Neural crest cell (in vitro differentiated cells): ENCODE data around the gene RPS3. TPM values are rescaled to one million over a fixed set of nuclear protein-coding genes. Genes with fewer than 3 reads are reported as not detected.
"Not testable (repeated sequence)": the region's sequence is repeated elsewhere in the genome, so short reads cannot be mapped to it uniquely, and the experiment has no call there.

ENCODE experiments used
- DNase-seq: peaks from one replicate; pipeline ENCODE4 v3.0.0; 2021; ENCODE audit warnings: low read depth, mixed read lengths, low spot score
- H3K27ac Mint-ChIP-seq: one replicate; pipeline ENCODE4 v1.8.0; 2021; ENCODE audit warnings: mild to moderate bottlenecking, mixed read lengths; ENCODE audit not compliant: unreplicated experiment
- H3K27me3 Mint-ChIP-seq: 2 replicates; pipeline ENCODE4 v1.8.0; 2021; ENCODE audit warnings: low read depth, mild to moderate bottlenecking, mixed read lengths
- H3K36me3 Mint-ChIP-seq: 2 replicates; pipeline ENCODE4 v1.8.0; 2021; ENCODE audit warnings: low read depth, mild to moderate bottlenecking, mixed read lengths
- H3K4me1 Mint-ChIP-seq: 2 replicates; pipeline ENCODE4 v1.8.0; 2021; ENCODE audit warnings: mixed read lengths
- H3K4me3 Mint-ChIP-seq: one replicate; pipeline ENCODE4 v1.8.0; 2021; ENCODE audit warnings: mild to moderate bottlenecking, mixed read lengths
- H3K9me3 Mint-ChIP-seq: 2 replicates; pipeline ENCODE4 v1.8.0; 2021; ENCODE audit warnings: mixed read lengths
- total RNA-seq: library from RNA; stranded (reverse); gene quantifications from 2 replicates; pipeline ENCODE4 v1.2.1, GENCODE V29; 2021
- TF ChIP-seq, protein P1 (sequence below): fragments of 200-600 bp; sonication (generic); conservative IDR thresholded peaks from 2 replicates; pipeline ENCODE4 v1.5.0; 2021; ENCODE audit warnings: antibody characterized with exemption, mild to moderate bottlenecking

Gene RPS3
- total RNA-seq, 1 donor from 2014 or later, result 3,664 TPM

DNA sequence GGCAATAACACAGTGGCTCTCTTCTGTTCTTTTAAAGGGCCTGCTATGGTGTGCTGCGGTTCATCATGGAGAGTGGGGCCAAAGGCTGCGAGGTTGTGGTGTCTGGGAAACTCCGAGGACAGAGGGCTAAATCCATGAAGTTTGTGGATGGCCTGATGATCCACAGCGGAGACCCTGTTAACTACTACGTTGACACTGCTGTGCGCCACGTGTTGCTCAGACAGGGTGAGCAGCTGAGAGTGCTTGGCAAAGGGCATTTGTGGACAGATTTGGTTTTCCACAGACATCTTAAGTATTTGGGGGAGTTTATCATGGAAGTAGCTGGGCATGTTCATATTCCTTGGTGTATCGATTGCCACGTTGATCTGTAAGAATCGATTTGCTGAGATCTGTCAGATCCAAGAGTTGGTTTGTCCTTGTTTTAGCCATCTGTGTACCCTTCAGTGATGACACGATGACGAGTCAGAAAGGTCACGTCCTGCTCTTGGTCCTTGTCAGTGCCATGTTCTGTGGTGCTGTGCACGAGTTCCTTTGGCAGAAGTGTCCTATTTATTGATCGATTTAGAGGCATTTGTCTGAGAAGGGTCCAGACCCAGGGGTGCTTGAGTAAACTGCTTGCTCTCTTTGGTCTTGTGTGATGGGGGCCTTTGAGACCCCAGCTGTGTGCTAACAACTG lies 4.8 kb downstream of the RPS3 start:
- Mint-ChIP-seq H3K9me3 (peaks cover 3% of the 10 kb centered on the region), H3K27ac (no peak overlapping the region), H3K4me1 (peaks cover 50% of the 10 kb centered on the region), H3K4me3 (peak overlapping the region; percentile 94), H3K27me3 (peaks cover 6% of the 10 kb centered on the region), H3K36me3 (peaks cover 49% of the 10 kb centered on the region)
- DNase-seq, result no peak
- TF ChIP-seq, protein P1, sequence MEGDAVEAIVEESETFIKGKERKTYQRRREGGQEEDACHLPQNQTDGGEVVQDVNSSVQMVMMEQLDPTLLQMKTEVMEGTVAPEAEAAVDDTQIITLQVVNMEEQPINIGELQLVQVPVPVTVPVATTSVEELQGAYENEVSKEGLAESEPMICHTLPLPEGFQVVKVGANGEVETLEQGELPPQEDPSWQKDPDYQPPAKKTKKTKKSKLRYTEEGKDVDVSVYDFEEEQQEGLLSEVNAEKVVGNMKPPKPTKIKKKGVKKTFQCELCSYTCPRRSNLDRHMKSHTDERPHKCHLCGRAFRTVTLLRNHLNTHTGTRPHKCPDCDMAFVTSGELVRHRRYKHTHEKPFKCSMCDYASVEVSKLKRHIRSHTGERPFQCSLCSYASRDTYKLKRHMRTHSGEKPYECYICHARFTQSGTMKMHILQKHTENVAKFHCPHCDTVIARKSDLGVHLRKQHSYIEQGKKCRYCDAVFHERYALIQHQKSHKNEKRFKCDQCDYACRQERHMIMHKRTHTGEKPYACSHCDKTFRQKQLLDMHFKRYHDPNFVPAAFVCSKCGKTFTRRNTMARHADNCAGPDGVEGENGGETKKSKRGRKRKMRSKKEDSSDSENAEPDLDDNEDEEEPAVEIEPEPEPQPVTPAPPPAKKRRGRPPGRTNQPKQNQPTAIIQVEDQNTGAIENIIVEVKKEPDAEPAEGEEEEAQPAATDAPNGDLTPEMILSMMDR, result no peak

DNA sequence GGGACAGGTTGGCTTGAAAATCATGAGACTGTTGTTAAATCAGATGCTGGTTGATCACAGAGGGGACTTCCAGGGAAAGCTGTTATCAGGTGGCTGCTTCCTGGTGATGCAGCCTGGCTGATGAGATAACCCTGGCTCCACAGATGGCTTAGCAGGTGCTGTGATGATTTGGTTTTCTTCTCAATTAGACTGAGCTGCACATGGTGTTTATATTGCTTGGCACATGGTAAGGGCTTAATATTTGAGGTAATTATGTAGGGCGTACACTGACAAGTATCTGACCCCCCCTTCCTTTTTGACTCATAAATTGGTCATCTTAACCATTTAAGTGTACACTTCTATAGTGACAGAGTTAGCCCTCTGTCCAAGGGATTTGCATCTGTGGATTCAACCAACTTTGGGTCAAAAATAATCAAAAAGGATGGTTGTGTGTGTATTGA lies 7.0 kb downstream of the RPS3 start:
- peak overlapping the region; percentile 59 for H3K4me3 Mint-ChIP-seq
- no peak for DNase-seq
- TF ChIP-seq, protein P1, result no peak
- H3K9me3 Mint-ChIP-seq, result peaks cover 3% of the 10 kb centered on the region
- H3K36me3 Mint-ChIP-seq, result peaks cover 46% of the 10 kb centered on the region
- H3K27ac Mint-ChIP-seq, result no peak overlapping the region
- H3K27me3 Mint-ChIP-seq, result peaks cover 3% of the 10 kb centered on the region
- H3K4me1 Mint-ChIP-seq, result peaks cover 37% of the 10 kb centered on the region

DNA sequence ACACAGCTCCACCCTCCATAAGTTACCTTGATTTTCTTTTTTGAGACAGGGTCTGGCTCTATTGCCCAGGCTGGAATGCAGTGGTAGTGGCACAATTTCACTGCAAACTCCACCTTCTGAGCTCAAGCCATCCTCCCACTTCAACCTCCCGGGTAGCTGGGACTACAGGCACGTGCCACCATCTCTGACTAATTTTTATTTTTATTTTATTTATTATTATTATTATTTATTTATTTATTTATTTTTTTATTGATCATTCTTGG lies 9.6 kb downstream of the RPS3 start:
- DNase-seq, result no peak
- Mint-ChIP-seq H3K4me3 (no peak overlapping the region), H3K4me1 (peaks cover 12% of the 10 kb centered on the region), H3K27me3 (peaks cover 3% of the 10 kb centered on the region), H3K36me3 (peaks cover 34% of the 10 kb centered on the region), H3K27ac (no peak overlapping the region), H3K9me3 (peaks cover 3% of the 10 kb centered on the region)
- TF ChIP-seq, protein P1, result no peak

DNA sequence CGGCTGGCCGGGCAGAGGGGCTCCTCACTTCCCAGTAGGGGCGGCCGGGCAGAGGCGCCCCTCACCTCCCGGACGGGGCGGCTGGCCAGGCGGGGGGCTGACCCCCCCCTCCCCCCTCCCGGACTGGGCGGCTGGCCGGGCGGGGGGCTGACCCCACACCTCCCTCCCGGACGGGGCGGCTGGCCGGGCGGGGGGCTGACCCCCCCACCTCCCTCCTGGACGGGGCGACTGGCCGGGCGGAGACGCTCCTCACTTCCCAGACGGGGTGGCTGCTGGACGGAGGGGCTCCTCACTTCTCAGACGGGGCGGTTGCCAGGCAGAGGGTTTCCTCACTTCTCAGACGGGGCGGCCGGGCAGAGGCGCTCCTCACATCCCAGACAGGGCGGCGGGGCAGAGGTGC lies 10.7 kb downstream of the RPS3 start:
- not testable (repeated sequence) for H3K27me3 Mint-ChIP-seq, H3K4me3 Mint-ChIP-seq, H3K27ac Mint-ChIP-seq, H3K9me3 Mint-ChIP-seq, H3K4me1 Mint-ChIP-seq, DNase-seq
- H3K36me3 Mint-ChIP-seq, result peaks cover 29% of the 10 kb centered on the region

DNA sequence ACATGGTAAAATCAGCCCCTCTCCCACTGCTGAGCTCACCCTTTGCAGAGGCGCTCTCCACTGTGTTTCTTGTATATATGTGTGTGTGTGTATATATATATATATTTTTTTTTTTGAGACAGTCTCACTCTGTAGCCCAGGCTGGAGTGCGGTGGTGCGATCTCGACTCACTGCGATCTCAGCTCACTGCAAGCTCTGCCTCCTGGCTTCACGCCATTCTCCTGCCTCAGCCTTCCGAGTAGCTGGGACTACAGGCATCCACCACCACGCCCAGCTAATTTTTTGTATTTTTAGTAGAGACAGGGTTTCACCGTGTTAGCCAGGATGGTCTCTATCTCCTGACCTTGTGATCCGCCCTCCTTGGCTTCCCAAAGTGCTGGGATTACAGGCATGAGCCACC lies 13.8 kb downstream of the RPS3 start:
- H3K27ac Mint-ChIP-seq, DNase-seq, H3K4me1 Mint-ChIP-seq, H3K9me3 Mint-ChIP-seq, H3K27me3 Mint-ChIP-seq: not testable (repeated sequence)
- Mint-ChIP-seq H3K4me3 (peak overlapping the region; percentile 54), H3K36me3 (peaks cover 22% of the 10 kb centered on the region)

DNA sequence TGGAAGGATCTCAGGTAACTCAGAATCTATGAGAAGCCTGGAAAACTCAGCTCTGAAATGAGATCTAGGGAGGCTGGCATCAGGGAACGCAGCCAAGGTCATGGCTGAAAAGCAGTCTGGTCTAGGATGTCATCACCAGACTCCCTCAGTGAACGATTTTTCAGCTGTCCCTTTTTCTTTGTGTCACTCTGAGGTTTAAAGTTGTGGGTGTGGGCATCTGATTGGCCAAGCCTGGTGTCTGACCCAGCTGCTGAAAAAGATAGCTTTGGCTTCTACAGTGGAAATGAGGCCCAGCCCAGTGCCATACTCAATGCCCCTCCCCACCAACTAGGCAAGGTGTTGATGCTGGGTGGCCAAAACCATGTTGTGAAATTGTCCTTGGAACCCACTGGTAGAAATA lies 14.5 kb downstream of the RPS3 start:
- no peak for DNase-seq
- H3K36me3 Mint-ChIP-seq, result peaks cover 20% of the 10 kb centered on the region
- H3K27me3 Mint-ChIP-seq, result no peaks in the 10 kb centered on the region
- no peaks in the 10 kb centered on the region for H3K4me1 Mint-ChIP-seq
- TF ChIP-seq, protein P1, result no peak
- no peak overlapping the region for H3K4me3 Mint-ChIP-seq
- no peak overlapping the region for H3K27ac Mint-ChIP-seq
- no peaks in the 10 kb centered on the region for H3K9me3 Mint-ChIP-seq
